NB4 (cell line): ENCODE measurements around the gene CRACR2B.

Experiments
- CTCF ChIP-seq: IDR thresholded peaks from one replicate; pipeline ENCODE4 v1.5.1; 2012; ENCODE audit warnings: low read depth, low read length
- MYC ChIP-seq: IDR thresholded peaks from 2 replicates; pipeline ENCODE4 v1.6.1; 2011; ENCODE audit warnings: low read depth, low read length
- POLR2A ChIP-seq: IDR thresholded peaks from 2 replicates; pipeline ENCODE4 v1.6.1; 2011; ENCODE audit warnings: mild to moderate bottlenecking; ENCODE audit not compliant: insufficient read length; ENCODE audit errors: extremely low read depth

GRCh38 chr11:873706-874105 is 46.0 kb downstream of the CRACR2B start:
- no peak for TF ChIP-seq POLR2A
- no peak for TF ChIP-seq CTCF
- TF ChIP-seq MYC = no peak
